T1000 (cell line): ENCODE measurements around the gene PLAU.
"Not testable (repeated sequence)": the region's sequence is repeated elsewhere in the genome, so short reads cannot be mapped to it uniquely, and the experiment has no call there.

Experiments
- DNase-seq: peaks from one replicate; lab custom pipeline; 2025; ENCODE audit warnings: mixed read lengths; lab: John Stamatoyannopoulos, UW

The PLAU gene

DNA sequence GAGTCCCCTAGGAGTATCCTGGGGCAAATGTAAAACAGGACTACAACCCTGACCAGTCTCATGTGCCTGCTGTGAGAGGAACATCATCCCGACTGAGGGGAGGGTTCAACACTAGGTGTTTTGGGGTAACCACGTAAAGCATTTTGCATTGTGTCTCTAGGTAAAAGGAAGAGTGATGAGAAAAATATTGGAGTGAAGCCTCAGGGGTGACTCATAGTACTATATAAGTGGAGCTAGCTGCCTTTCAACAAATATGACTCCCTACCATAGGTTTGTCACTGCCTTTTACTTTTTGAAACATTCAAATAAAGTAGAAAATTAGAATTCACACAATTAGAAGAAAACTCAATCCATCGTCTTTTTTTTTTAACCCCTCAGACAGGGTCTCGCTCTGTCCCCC lies 34.0 kb upstream of the PLAU start:
- DNase-seq, result no peak

DNA sequence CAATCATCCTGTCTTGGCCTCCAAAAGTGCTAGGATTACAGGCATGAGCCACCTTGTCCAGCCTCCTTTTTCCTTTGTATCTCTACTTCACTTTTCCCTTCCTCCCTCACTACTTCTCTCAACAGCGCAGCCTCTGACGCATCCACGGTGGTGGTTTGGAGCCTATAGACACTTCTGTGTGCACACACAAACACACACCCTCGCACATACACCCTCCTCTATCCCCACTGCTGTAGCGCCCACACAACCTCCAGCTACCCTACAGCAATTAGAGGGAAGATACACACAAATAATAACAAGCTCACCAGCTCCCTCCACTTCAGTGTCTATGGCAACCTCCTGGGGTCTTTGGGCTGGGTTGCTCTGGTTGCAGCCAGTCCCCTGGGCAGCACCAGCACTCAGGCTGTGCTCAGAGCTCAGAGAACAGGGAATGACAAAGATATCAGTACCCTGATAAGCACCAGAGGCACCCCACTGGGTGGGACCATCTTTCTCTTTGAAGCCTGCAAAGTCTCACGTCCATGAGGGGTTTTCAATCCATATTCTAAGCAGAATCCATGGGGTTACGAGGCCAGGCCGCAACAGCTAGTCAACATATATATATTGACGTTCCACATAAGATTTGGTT lies 33.3 kb upstream of the PLAU start:
- DNase-seq, result no peak

DNA sequence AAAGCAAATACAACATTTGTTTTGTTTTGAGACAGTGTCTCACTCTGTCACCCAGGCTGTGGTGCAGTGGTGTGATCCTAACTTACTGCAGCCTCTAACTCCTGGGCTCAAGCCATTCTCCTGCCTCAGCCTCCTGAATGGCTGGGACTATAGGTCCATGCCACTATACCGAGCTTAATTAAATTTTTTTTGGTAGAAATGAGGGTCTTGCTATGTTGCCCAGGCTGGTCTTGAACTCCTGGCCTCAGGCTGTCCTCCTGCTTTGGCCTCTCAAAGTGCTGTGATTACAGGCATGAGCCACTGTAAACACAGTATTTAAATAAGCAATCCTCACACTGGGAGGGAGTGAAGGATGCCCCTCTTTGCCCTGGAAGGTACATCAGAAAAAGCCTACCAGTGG lies 32.6 kb upstream of the PLAU start:
- no peak for DNase-seq

DNA sequence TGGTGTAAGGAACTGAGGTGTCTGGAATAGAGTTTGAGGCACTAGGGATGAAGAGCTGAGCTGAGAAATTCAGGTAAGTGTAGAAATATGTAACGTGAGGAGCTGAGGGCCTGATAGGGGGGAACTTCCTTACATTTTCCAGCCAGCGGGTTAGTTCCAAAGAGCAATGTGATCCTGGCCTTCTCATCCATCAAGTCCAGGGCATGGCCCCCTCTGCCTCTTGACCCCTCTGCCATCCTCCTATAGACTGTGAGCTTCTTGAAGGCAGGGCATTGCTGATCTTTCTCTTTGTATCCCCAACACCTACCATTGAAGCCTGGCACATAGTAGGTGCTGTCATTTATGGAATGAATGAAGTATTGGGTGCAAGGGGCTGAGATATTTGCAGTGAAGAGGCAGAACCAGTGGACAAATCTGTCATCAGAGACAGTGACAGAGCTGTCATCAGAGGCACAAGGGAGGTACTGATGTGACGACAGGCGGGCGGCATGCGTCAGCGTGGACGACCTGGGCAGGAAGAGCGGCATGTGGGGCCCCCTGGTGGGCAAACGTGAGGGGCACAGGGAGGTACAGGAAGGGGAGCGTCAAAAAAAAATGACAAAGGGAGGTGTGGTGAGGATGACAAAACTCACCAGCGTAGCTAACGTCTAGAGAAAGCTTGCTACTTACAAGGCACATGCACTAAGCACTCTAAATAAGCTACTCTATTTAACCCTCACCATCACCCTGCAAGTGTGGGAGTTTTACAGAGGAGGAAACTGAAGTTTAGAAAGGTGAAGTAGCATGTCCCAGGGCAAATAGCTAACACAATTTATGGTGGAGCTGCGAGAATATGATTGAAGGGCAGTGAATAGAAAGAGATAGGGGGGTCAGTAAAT lies 31.4 kb upstream of the PLAU start:
- DNase-seq, result peak; percentile 63

DNA sequence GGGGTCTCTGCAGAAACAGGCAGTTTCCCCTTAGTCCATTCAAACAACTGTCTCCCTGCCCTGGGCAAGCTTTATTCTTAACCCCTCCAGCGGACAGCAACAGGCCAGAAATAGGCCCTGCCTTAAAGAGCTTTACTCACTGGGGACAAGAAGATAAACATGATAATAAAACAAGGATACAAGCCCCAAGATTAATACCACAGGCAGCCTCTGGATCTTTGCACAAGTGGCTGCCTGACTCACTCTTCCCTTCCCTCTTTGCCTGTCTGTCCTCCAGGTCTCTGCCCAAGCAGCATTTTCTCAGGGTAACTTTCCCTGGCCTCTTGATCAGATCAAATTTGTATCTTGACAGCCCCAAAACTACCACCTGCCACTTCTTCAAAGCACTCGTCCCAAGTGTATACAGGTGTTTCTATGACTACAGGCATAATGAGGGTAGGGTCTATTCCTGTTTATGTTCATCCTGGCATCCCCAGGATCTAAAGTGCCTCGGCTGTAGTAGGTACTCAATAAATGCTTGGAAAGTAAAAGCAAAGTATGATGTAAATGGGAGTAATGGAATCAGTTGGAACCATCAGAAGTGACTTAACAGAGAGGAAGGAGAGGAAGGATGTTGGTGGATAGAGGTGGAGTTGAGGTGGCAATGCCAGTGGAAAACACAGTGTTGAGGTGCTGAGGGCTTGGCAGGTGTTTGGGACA lies 29.6 kb upstream of the PLAU start:
- DNase-seq, result peak; percentile 34

DNA sequence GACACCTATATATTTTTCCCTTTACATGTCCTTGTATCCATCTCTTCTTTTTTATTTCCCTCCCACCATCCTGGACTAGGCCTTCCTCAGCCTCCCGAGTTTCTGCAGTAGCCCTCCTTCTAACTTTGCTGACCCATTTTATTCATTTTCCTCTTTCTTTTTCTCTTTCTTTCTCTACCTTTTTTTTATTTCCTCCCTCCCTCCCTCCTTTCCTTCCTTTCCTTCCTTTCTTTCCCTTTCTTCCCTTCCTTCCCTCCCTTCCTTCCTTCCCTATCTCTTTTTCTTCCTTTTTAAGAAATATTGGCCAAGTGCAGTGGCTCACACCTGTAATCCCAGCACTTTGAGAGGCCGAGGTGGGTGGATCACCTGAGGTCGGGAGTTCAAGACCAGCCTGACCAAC lies 26.9 kb upstream of the PLAU start:
- no peak for DNase-seq

DNA sequence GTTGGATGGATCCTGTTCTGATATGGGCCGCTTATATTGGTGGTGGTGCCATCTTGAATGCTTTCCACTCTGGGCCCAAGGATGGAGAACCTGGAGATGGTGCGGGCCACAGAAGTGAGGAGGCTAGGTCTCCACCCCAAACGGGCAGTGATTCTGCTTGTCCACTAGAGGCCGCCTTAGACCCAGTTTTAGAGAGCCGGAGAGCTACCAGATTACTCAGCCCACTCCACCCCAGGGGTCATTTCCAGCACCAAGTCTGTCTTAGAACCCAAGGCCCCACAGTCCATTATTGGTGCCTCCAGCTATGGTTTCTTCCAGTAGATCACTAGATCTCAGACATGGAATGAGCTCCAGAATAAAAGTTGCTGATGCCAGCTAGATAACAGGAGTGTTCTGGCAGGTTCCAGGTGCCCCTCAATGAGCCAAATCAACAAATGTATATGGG lies 24.8 kb upstream of the PLAU start:
- DNase-seq, result peak; percentile 60

DNA sequence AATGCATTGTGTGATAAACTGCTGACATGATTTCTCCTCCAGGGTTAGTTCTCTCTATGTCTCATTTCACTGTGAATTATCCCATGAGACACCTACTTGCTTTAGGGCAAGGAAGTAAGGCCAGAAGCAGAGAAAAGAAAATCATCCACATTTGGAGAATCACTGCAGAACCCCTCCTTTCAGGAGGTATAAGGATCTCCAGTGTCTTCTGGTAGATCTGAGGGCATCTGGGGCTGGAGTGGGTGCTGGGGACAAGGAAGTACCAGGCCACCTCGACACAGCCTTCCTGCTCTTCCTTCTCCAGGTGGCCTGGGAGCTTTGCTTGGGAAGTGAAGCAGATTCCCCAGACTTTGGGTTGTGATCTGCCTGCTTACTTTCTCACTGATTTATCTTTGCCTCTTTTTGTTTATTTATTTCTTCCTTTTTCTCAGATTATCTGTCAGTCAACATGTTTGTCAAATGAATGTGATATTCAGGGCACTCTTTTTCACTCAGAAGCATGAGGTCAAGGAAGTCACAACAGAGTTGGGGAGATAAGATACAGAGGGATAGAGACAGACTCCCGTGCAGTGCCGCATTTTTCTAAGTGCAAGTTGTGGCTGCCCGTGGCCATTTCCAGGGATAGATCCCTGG lies 24.2 kb upstream of the PLAU start:
- no peak for DNase-seq

DNA sequence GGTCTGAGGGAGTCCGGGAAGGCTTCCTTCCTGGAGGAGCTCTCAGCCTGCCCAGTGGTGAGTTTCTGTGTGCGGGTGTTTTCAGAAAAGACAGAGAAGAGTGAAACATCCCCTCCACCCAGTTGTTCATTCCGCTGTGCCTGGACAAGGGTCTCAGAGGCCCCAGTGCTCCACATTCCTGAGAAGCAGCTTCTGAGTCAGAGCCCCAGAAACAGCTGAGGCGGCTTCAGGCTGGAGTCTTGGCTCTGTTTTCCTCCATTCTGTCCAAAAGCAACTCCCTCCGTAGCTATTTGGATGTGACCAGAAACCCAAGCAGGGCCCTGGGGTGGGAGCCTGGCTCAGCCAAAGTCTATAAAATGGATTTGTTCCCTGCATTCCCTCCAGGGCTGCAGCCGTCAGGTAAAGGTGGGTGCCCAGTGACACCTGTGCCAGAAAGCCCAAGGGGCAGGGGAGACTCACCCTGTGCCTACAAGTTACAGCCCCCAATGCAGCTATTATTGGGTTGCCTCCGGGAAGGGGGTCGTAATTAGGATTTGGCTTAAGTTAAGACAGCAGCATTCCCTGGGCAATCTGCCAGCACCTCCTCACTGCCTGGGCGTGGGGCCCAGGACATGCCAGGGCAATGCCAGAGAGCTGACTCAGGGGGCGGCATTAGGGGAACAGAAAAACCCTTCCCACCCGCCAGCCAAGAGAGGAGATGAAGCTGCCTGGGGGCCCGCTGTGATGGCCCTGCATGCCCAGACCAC lies 23.5 kb upstream of the PLAU start:
- peak; percentile 95 for DNase-seq

DNA sequence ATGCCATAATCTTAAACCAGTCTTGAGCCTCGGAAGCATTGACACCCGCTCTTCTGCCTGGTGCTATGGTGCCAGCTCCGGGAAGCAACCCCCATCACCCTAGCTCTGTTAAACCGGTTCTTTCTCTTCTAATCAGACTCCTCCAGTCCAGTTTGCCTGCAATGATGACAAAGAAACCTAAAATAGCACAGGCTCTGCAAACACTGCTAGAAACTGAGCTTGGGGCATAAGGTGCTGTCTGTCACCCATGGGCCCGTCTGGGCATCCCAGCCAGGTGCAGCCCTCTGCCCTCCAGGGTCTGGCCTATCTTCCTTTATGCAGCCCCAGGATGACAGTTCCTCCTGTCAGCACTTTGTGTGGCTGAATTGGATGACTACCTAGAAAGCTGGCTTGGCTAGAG lies 22.4 kb upstream of the PLAU start:
- no peak for DNase-seq

DNA sequence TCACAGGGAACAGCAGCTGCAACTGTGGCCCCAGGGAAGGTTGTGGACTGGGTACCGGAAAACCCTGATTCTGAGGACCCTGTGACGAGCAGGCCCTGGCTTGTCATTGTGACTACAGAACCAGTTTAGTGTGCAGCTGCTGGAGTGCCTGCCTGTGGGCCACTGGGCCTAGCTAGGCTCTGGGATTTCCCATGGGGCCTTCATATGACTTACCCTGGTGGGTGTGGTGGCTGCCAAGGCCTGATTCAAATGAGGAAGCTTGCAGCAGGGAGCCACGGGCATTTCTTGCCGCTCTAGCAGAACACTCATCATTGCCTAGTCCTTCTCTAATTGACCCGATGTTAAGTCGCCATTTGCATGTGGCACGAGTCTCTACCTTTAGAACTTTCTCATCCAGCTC lies 21.9 kb upstream of the PLAU start:
- peak; percentile 49 for DNase-seq

DNA sequence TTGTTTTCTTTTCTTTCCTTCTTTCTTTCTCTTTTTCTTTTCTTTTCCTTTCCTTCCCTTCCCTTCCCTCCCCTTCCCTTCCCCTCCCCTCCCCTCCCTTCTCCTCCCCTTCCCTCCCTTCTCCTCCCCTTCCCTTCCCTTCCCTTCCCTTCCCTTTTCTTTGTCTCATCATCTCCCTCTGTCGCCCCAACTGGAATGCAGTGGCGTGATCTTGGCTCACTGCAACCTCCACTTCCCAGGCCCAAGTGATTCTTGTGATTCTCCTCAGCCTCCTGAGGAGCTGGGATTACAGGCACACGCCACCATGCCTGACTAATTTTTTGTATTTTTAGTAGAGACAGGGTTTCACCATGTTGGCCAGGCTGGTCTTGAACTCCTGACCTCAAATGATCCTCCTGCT lies 21.5 kb upstream of the PLAU start:
- not testable (repeated sequence) for DNase-seq

DNA sequence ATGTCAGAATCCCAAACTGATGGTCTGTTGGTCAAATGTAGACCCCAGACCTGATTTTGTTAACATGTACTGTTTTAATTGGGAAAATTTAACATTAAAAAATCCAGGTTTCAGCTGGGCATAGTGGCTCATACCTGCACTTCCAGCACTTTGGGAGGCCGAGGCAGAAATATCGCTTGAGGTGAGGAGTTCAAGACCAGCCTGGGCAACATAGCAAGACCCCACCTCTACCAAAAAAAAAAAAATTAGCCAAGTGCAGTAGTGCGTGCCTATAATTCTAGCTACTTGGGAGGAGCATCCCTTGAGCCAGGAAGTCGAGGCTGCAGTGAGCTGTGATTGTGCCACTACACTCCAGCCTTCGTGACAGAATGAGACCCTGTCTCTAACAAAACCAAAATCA lies 20.7 kb upstream of the PLAU start:
- DNase-seq, result no peak

DNA sequence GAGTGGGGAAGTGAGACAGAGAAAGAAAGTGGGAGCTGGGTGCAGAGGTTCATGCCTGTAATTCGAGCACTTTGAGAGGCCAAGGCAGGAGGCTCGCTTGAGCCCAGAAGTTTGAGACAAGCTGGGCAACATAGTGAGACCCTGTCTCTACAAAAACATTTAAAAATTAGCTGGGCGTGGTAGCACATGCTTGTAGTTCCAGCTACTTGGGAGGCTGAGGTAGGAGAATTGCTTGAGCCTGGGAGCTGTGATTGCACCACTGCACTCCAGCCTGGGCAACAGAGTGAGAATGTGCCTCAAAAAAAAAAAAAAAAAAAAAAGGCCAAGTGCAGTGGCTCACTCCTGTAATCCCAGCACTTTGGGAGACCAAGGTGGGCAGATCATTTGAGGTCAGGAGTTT lies 20.1 kb upstream of the PLAU start:
- DNase-seq, result not testable (repeated sequence)

DNA sequence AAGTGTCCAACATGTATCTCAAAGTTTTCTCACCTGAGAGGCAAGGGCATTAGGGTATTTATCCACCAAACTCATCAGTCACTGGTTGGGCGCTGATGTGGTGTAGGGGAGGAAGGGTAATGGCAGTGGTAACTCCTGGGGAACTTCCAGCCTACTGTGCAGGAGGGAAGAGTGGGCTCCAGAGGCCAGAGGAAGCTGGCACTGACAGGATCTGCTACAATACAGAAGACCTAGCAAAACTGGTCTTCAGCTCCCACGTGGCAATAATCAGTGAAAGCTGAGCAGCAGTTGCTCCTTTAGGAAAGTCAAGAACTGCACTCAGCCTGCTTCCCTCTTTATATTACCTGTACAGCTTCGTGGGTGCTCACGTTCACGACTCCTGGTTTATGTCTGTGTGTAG lies 19.4 kb upstream of the PLAU start:
- DNase-seq, result no peak

DNA sequence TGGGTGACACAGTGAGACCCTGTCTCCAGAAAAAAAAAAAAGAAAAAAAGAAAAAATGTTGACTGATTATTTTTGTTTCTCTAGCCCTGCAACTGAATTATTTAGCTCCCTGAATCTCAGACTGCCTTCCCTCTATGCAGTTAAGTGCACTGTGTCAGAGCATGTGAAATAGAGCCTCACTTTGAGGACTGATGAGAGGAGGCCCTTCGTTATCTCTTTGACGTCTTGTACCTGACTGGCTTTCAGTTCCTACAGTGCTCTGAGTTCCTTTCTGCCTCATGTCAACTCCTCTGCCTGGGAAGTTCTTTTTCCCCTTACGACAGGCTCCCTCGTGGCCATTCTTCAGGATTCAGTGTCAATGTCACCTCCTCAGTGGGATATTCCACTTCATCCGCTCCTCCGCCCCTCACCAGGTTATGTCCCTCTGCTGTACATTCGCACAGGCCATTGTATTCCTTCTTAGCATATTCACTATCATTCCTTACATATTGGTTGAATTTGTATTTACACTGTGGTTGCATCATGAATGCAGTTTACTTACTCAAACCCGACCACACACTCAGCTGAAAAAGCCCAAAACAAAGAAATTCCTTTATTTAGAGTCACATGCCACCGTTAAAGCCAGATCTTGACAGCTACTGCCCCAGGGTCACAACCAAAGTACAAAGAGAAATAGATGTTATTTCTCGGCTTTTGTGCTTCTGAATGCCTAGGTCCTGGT lies 18.5 kb upstream of the PLAU start:
- DNase-seq, result no peak

DNA sequence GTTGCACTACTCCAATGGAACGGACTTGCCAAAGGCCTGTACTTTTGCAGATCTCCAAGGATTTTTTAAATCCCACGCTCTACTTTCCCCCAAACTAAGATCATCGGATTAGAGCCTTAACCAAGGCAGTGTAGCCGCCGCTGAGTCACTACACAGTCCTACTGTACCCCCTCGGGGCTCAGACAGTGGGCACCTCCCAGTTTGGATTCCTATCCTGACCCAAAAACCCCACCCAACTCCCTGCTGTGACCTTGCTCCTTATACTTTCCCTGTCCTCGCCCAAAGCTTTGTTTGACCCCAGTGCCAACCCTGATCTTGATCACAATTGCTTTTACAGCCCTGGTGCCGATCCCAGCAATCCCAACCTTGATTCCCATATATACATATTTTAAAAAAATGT lies 17.5 kb upstream of the PLAU start:
- DNase-seq, result peak; percentile 59

DNA sequence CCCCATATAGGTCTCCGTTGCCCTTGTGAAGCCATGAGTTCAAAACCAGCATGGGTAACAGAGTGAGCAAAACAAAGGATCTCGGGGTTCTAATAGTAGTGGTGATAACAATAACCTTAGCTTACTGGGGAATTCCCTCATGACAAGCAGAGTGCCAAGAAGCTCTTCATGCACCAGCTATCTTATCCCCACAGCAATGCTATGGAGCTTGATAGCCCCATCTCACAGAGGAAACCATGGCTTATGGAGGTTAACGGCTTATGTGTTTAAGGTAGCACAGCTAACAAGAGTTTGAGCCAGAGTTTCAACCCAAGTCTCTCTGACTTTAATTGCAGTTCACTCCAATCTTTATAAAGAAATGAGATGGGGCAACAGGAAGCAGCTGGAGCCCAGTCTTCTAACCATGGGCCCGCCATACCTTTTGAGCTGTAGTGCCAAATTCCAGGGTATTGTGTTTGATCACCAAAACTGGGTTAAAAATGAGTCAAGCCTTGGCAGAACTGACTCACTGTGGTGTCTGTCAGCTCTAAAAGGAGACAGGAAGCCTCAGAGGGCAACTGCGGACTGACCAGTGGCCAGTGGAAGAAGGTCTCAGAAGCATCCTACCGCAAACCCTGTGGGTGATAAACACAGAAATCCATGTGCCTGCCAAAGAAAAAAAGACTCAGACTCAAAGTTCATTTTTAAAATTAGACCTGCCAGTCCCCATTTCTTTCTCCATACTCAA lies 16.5 kb upstream of the PLAU start:
- peak; percentile 19 for DNase-seq

DNA sequence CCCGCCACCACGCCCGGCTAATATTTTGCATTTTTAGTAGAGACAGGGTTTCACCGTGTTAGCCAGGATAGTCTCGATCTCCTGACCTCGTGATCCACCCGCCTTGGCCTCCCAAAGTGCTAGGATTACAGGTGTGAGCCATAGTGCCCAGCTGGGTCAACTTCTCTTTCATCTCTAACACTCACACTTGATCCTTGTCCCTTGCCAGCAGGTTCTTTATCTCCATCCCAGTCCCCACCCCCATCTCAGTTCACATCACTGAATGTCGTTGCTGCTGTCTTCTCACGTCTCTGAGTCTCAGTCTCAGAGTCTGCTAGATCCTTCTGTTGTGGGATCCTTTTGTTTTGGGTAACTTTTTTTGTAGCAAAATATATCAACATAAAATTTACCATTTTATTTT lies 15.6 kb upstream of the PLAU start:
- DNase-seq, result not testable (repeated sequence)

DNA sequence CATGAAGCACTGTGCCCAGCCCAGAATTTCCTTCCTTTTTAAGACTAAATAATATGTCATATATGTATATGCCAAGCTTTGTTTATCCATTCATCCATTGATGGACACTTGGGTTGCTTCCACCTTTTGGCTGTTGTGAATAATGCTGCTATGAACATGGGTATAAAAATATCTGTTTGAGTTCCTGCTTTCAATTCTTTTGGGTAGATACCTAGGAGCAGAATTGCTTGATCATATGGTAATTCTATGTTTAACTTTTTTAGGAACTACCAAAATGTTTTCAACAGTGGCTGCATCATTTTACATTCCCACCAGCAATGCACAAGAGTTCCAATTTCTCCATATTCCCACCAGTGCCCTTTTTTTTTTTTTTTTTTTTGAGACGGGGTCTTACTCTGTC lies 13.2 kb upstream of the PLAU start:
- DNase-seq, result no peak
